Breast epithelium (tissue), 4 donors: Measurements from ENCODE around the gene ANXA6. TPM values are rescaled to one million over a fixed set of nuclear protein-coding genes. Genes with fewer than 3 reads are reported as not detected.

ENCODE experiments used
- DNase-seq, 2 donors: peaks; one replicate each; pipeline ENCODE4 v3.0.0-alpha.2; 2019; ENCODE audit warnings: low spot score in 2 of 2
- H3K27ac ChIP-seq, 2 donors: fragments of 200-600 bp; sonication (generic) in 1 of 2; one replicate each; pipeline ENCODE4 v1.5.1; 2016 to 2019; ENCODE audit warnings: mild to moderate bottlenecking in 1 of 2
- H3K27me3 ChIP-seq, 2 donors: fragments of 200-600 bp; sonication (generic) in 1 of 2; one replicate each; pipeline versions ENCODE4 v1.5.1 to v1.6.0; 2017 to 2019; ENCODE audit warnings: control low read depth in 1 of 2, mild to moderate bottlenecking in 1 of 2
- H3K36me3 ChIP-seq: fragments of 200-600 bp; one replicate; pipeline ENCODE4 v1.5.1; 2019
- H3K4me1 ChIP-seq, 2 donors: fragments of 200-600 bp; sonication (generic); one replicate each; pipeline ENCODE4 v1.5.1; 2016 to 2019; ENCODE audit warnings: control low read depth in 1 of 2
- H3K4me3 ChIP-seq, 3 donors: fragments of 200-600 bp; sonication (generic); 1 replicate in 2 of 3; 2 replicates in 1 of 3; pipeline ENCODE4 v1.5.1; 2016 to 2019; ENCODE audit warnings: mild to moderate bottlenecking in 3 of 3, moderate library complexity in 2 of 3
- H3K9me3 ChIP-seq, 2 donors: fragments of 200-600 bp; sonication (generic) in 1 of 2; one replicate each; pipeline ENCODE4 v1.5.1; 2016 to 2019; ENCODE audit warnings: control low read depth in 1 of 2
- CTCF ChIP-seq, 3 donors: fragments of 450-650 bp; IDR thresholded peaks; one replicate each; pipeline ENCODE4 v1.5.1; 2016 to 2017; ENCODE audit warnings: antibody characterized with exemption in 3 of 3, mild to moderate bottlenecking in 3 of 3, moderate library complexity in 3 of 3
- POLR2A ChIP-seq: fragments of 450-650 bp; IDR thresholded peaks from one replicate; pipeline ENCODE4 v1.6.1; 2016; ENCODE audit warnings: antibody characterized with exemption, mild to moderate bottlenecking, moderate library complexity
- POLR2AphosphoS5 ChIP-seq, 3 donors: sonication (generic); formaldehyde crosslinking; IDR thresholded peaks; one replicate each; pipeline ENCODE4 v1.6.1; 2017; ENCODE audit warnings: antibody characterized with exemption in 3 of 3
- intact Hi-C: fragments of 100-400 bp; cut with DNase I; formaldehyde crosslinking; loops from one replicate; pipeline ENCODE4 v1.15.1; 2023; ENCODE audit warnings: low total_unique reads
- total RNA-seq, 3 donors: library from RNA; depleted of rRNA; stranded (reverse); fragments of >200 nt; gene quantifications; one replicate each; pipeline ENCODE4 v1.1.0, GENCODE V29; 2016

The ANXA6 gene
- total RNA-seq, 3 donors from 2014 or later = 206 to 320 (median 276) TPM

GRCh38 chr5:151067632-151068432 is 89.7 kb downstream of the ANXA6 start:
- H3K9me3 ChIP-seq = no peaks in the 10 kb centered on the region
- TF ChIP-seq CTCF (IDR thresholded peaks at IDR 0.05) (no peak), POLR2A (no peak), POLR2AphosphoS5 (IDR thresholded peaks at IDR 0.05) (no peak)
- no peaks in the 10 kb centered on the region for H3K36me3 ChIP-seq
- H3K4me3 ChIP-seq = no peak overlapping the region
- intact Hi-C loops = no loop called here
- no peaks in the 10 kb centered on the region for H3K27me3 ChIP-seq
- no peaks in the 10 kb centered on the region for H3K4me1 ChIP-seq
- DNase-seq = no peak
- peak overlapping the region in 1 of 2 donors; percentile 66 for H3K27ac ChIP-seq

GRCh38 chr5:151066920-151067319 is 90.7 kb downstream of the ANXA6 start:
- H3K9me3 ChIP-seq = no peaks in the 10 kb centered on the region

GRCh38 chr5:151065609-151066008 is 92.0 kb downstream of the ANXA6 start:
- no peaks in the 10 kb centered on the region for H3K9me3 ChIP-seq
- no peak overlapping the region for H3K27ac ChIP-seq
- TF ChIP-seq CTCF (IDR thresholded peaks at IDR 0.05) (no peak), POLR2A (no peak), POLR2AphosphoS5 (IDR thresholded peaks at IDR 0.05) (no peak)
- intact Hi-C loops = no loop called here
- H3K27me3 ChIP-seq = no peaks in the 10 kb centered on the region
- DNase-seq = no peak
- no peak overlapping the region for H3K4me3 ChIP-seq
- H3K4me1 ChIP-seq = no peaks in the 10 kb centered on the region
- H3K36me3 ChIP-seq = no peaks in the 10 kb centered on the region

More at GRCh38 chr5:151066920-151067319, 90.7 kb downstream of the ANXA6 start:
- intact Hi-C loops = no loop called here
- H3K27me3 ChIP-seq = no peaks in the 10 kb centered on the region
- no peaks in the 10 kb centered on the region for H3K4me1 ChIP-seq
- H3K36me3 ChIP-seq = no peaks in the 10 kb centered on the region
- no peak for TF ChIP-seq CTCF (IDR thresholded peaks at IDR 0.05)
- no peak for TF ChIP-seq POLR2AphosphoS5 (IDR thresholded peaks at IDR 0.05)
- TF ChIP-seq POLR2A = no peak
- no peak overlapping the region for H3K4me3 ChIP-seq
- H3K27ac ChIP-seq = no peak overlapping the region
- no peak for DNase-seq

- no peak for DNase-seq
- Histone ChIP-seq H3K36me3 (no peaks in the 10 kb centered on the region), H3K27ac (no peak overlapping the region), H3K27me3 (no peaks in the 10 kb centered on the region), H3K4me3 (no peak overlapping the region), H3K9me3 (no peaks in the 10 kb centered on the region), H3K4me1 (no peaks in the 10 kb centered on the region)
- intact Hi-C loops = no loop called here
- TF ChIP-seq POLR2AphosphoS5 (IDR thresholded peaks at IDR 0.05) (no peak), CTCF (IDR thresholded peaks at IDR 0.05) (no peak), POLR2A (no peak)
Observed at GRCh38 chr5:151064916-151065499, 92.6 kb downstream of the ANXA6 start.
